Memory B cell (primary cell): ENCODE results near the gene PTK6.

Experiments
- ATAC-seq: fragments of 150-1000 bp; cut with Tn5 transposase; 2 replicates; pipeline ENCODE4 v1.10.0; 2021; ENCODE audit warnings: low read depth, mild to moderate bottlenecking, moderate library complexity
- DNase-seq, 2 donors: peaks; one replicate each; pipeline ENCODE4 v3.0.0; 2022; ENCODE audit warnings: low spot score in 2 of 2
- H3K27ac Mint-ChIP-seq: one replicate; pipeline ENCODE4 v1.8.0; 2022; ENCODE audit warnings: mild to moderate bottlenecking, moderate library complexity, mixed read lengths
- H3K27me3 Mint-ChIP-seq: one replicate; pipeline ENCODE4 v1.8.0; 2022; ENCODE audit warnings: mixed read lengths
- H3K36me3 Mint-ChIP-seq: one replicate; pipeline ENCODE4 v1.8.0; 2022; ENCODE audit warnings: mild to moderate bottlenecking, mixed read lengths
- H3K4me1 Mint-ChIP-seq: one replicate; pipeline ENCODE4 v1.8.0; 2022; ENCODE audit warnings: mixed read lengths
- H3K4me3 Mint-ChIP-seq: one replicate; pipeline ENCODE4 v1.8.0; 2022; ENCODE audit warnings: mild to moderate bottlenecking, moderate library complexity, mixed read lengths
- H3K9me3 Mint-ChIP-seq: one replicate; pipeline ENCODE4 v1.8.0; 2022; ENCODE audit warnings: mixed read lengths

The PTK6 gene

GRCh38 chr20:63529180-63529860 lies 7.9 kb downstream of the PTK6 start:
- peaks cover 3% of the 10 kb centered on the region for H3K9me3 Mint-ChIP-seq
- no peak for ATAC-seq

GRCh38 chr20:63527184-63527583 lies 10.0 kb downstream of the PTK6 start:
- ATAC-seq (no peak), DNase-seq (no peak)
- peaks cover 6% of the 10 kb centered on the region for H3K9me3 Mint-ChIP-seq
- H3K27me3 Mint-ChIP-seq: peaks cover 9% of the 10 kb centered on the region
- H3K27ac Mint-ChIP-seq: no peak overlapping the region
- peaks cover 21% of the 10 kb centered on the region for H3K4me1 Mint-ChIP-seq
- no peak overlapping the region for H3K4me3 Mint-ChIP-seq
- peaks cover 14% of the 10 kb centered on the region for H3K36me3 Mint-ChIP-seq

More at GRCh38 chr20:63529180-63529860, 7.9 kb downstream of the PTK6 start:
- no peak overlapping the region for H3K27ac Mint-ChIP-seq
- no peak overlapping the region for H3K4me3 Mint-ChIP-seq
- no peak for DNase-seq
- peaks cover 16% of the 10 kb centered on the region for H3K4me1 Mint-ChIP-seq
- H3K27me3 Mint-ChIP-seq: peaks cover 10% of the 10 kb centered on the region
- peaks cover 2% of the 10 kb centered on the region for H3K36me3 Mint-ChIP-seq

GRCh38 chr20:63525971-63526370 lies 11.2 kb downstream of the PTK6 start:
- no peak for DNase-seq
- Mint-ChIP-seq H3K36me3 (peaks cover 13% of the 10 kb centered on the region), H3K4me3 (no peak overlapping the region), H3K4me1 (peaks cover 18% of the 10 kb centered on the region), H3K27me3 (peaks cover 6% of the 10 kb centered on the region), H3K27ac (no peak overlapping the region), H3K9me3 (peaks cover 4% of the 10 kb centered on the region)
- ATAC-seq: peak; percentile 44

- DNase-seq (no peak), ATAC-seq (no peak)
- Mint-ChIP-seq H3K4me3 (no peak overlapping the region), H3K36me3 (peaks cover 13% of the 10 kb centered on the region), H3K27me3 (peaks cover 6% of the 10 kb centered on the region), H3K9me3 (peaks cover 4% of the 10 kb centered on the region), H3K4me1 (peaks cover 18% of the 10 kb centered on the region), H3K27ac (no peak overlapping the region)
Measured at GRCh38 chr20:63525185-63525584, 12.0 kb downstream of the PTK6 start.

GRCh38 chr20:63522981-63523611 lies 14.1 kb downstream of the PTK6 start:
- Mint-ChIP-seq H3K4me1 (peaks cover 15% of the 10 kb centered on the region), H3K27ac (peak overlapping the region; percentile 62), H3K36me3 (peaks cover 13% of the 10 kb centered on the region), H3K4me3 (peak overlapping the region; percentile 2), H3K27me3 (peaks cover 1% of the 10 kb centered on the region), H3K9me3 (peaks cover 4% of the 10 kb centered on the region)
- no peak for ATAC-seq
- DNase-seq: no peak

- Mint-ChIP-seq H3K27me3 (peaks cover 1% of the 10 kb centered on the region), H3K27ac (no peak overlapping the region)
Measured at GRCh38 chr20:63522091-63522868, 14.9 kb downstream of the PTK6 start.

GRCh38 chr20:63521602-63522001 lies 15.6 kb downstream of the PTK6 start:
- Mint-ChIP-seq H3K36me3 (peaks cover 13% of the 10 kb centered on the region), H3K9me3 (peaks cover 4% of the 10 kb centered on the region), H3K27ac (peak overlapping the region; percentile 73), H3K4me1 (peaks cover 12% of the 10 kb centered on the region), H3K4me3 (peak overlapping the region; percentile 81), H3K27me3 (peaks cover 1% of the 10 kb centered on the region)
- ATAC-seq (no peak), DNase-seq (no peak)

More at GRCh38 chr20:63522091-63522868, 14.9 kb downstream of the PTK6 start:
- Mint-ChIP-seq H3K9me3 (peaks cover 4% of the 10 kb centered on the region), H3K36me3 (peaks cover 13% of the 10 kb centered on the region), H3K4me1 (peaks cover 15% of the 10 kb centered on the region), H3K4me3 (peak overlapping the region; percentile 60)
- DNase-seq: no peak
- ATAC-seq: no peak

GRCh38 chr20:63520934-63521601 lies 16.1 kb downstream of the PTK6 start:
- Mint-ChIP-seq H3K9me3 (peaks cover 4% of the 10 kb centered on the region), H3K27ac (peak overlapping the region; percentile 73), H3K4me1 (peaks cover 12% of the 10 kb centered on the region), H3K36me3 (peaks cover 13% of the 10 kb centered on the region), H3K27me3 (peaks cover 1% of the 10 kb centered on the region), H3K4me3 (peak overlapping the region; percentile 81)
- ATAC-seq (peak; percentile 70), DNase-seq (peak; percentile 63 to 73)

- peak within 1 kb of the TSS; percentile 81 for H3K4me3 Mint-ChIP-seq
- ATAC-seq: peak; percentile 79
Measured at GRCh38 chr20:63520504-63520933, 16.7 kb downstream of the PTK6 start, which contains the start of gene PPDPF. TSS of gene PPDPF (plus strand) at chr20:63520765. CDS start at chr20:63521309, 544 bp downstream.

GRCh38 chr20:63519668-63520503 lies 17.3 kb downstream of the PTK6 start:
- H3K4me3 Mint-ChIP-seq: peak overlapping the region; percentile 80
- peak; percentile 21 for ATAC-seq
- peaks cover 1% of the 10 kb centered on the region for H3K27me3 Mint-ChIP-seq
- peak in 1 of 2 donors; percentile 44 for DNase-seq
- H3K4me1 Mint-ChIP-seq: peaks cover 10% of the 10 kb centered on the region
- peak overlapping the region; percentile 73 for H3K27ac Mint-ChIP-seq
- peaks cover 13% of the 10 kb centered on the region for H3K36me3 Mint-ChIP-seq
- H3K9me3 Mint-ChIP-seq: peaks cover 6% of the 10 kb centered on the region

More at GRCh38 chr20:63520504-63520933, 16.7 kb downstream of the PTK6 start, which contains the start of gene PPDPF:
- Mint-ChIP-seq H3K27me3 (peaks cover 1% of the 10 kb centered on the region), H3K36me3 (peaks cover 13% of the 10 kb centered on the region), H3K4me1 (peaks cover 10% of the 10 kb centered on the region), H3K9me3 (peaks cover 4% of the 10 kb centered on the region), H3K27ac (peak within 1 kb of the TSS; percentile 73)
- peak; percentile 84 to 89 for DNase-seq

GRCh38 chr20:63518946-63519667 lies 18.1 kb downstream of the PTK6 start:
- peaks cover 7% of the 10 kb centered on the region for H3K9me3 Mint-ChIP-seq
- DNase-seq (no peak), ATAC-seq (no peak)
- peak overlapping the region; percentile 78 for H3K4me3 Mint-ChIP-seq
- no peak overlapping the region for H3K27ac Mint-ChIP-seq
- H3K36me3 Mint-ChIP-seq: peaks cover 13% of the 10 kb centered on the region
- H3K4me1 Mint-ChIP-seq: peaks cover 10% of the 10 kb centered on the region
- H3K27me3 Mint-ChIP-seq: peaks cover 1% of the 10 kb centered on the region

- peak in 1 of 2 donors; percentile 18 for DNase-seq
- no peak overlapping the region for H3K27ac Mint-ChIP-seq
- peaks cover 6% of the 10 kb centered on the region for H3K4me1 Mint-ChIP-seq
- no peak overlapping the region for H3K4me3 Mint-ChIP-seq
- peaks cover 9% of the 10 kb centered on the region for H3K36me3 Mint-ChIP-seq
- ATAC-seq: no peak
- H3K9me3 Mint-ChIP-seq: peaks cover 4% of the 10 kb centered on the region
- H3K27me3 Mint-ChIP-seq: peaks cover 1% of the 10 kb centered on the region
Measured at GRCh38 chr20:63518351-63518861, 18.8 kb downstream of the PTK6 start.
